Right kidney (tissue), 1 donor: Measurements from ENCODE around the gene ETS2.

Experiments
- DNase-seq: peaks from one replicate; pipeline ENCODE4 v3.0.0-alpha.2; 2016

The ETS2 gene

DNA sequence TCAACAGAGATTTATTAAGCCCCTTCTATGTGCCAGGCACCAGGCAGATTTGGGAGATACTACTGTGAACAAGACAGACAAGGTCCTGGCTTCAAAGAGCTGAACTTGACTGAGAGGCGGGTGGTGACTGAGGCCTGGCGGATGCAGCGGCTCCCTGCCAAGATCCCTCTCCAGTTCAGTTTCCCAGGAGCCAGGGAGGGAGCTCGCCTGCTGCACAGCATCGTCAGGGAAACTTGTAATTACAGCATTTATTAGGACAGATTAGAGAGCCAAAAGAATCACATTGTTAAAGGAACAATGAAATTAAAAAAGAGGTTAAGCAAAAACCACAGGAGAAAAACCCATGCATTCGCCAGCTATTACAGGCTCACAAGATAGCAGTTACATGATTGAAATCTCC lies 55.3 kb downstream of the ETS2 start:
- no peak for DNase-seq

DNA sequence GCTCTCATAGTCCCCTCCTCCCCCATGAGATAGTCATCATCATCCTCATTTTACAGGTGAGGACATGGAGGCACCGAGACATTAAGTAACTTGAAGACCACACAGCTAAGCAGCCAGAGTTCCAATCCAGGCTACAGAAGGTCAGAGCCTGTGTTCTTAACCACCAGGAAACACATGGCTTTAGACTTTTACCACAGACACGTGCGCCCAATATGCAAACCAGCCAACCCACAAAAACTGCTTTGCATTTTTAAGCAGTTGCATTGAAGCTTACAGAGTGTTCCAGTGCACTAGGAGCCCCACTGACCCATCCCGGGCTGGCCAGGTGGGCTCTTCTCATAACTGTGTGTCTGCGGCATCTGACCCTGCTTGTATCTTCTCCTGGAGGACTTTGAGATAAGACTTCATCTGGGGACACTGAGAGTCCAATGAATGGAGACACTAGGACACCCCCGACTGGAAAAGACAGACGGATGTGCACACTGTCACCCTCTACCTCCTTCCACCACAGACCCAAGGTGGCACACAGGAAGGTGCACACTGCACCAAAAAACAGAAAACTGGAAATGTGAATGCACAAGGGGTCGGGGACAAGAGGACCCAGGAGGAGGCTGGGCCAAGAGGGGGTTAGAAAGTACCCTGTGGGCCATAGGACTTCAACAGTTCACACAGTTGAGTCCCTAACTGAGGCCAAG lies 56.4 kb downstream of the ETS2 start:
- DNase-seq, result no peak

DNA sequence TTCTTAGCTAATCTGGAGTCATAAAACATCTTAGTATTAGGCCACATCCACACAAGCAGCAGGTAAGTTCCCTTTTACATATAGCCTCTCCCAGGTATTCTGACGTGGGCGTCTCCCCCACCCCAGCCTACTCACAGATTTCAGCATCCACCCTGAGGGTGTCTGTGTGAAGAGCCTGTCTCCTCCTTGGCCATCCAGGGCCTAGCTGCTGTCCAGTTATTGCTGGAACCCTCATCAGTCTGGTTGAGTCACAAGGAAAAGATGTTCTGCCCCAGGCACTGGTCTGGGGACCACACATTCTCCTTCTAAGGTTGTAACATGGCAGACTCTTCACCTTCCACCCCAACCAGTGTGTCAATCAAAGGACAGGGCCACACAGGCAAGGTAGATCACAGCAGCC lies 57.6 kb downstream of the ETS2 start:
- DNase-seq, result no peak

DNA sequence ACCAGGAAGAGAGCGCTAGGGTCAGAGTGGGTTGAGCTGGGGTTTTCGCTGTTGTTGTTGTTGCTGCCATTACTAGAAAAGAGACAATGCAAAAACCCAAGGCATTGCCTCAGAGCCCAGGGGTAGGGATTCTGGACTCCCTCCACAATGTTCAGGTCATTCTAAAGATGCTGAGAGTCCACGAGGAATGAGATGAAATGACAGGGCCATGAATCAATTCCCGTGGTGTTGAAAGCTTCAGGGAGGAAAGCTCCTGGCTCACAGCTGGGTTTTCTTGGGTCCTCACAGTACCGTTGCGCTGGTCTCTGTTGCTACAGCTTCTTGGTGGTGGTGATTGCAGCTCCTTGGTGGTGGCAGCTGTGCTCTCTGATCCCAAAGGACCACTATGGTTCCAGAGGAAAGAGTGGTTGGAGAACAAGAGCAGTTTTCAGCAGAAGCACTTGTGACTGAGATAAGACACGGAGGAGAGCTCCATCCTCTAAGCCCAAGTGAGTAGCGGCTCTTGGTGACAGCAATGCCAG lies 58.2 kb downstream of the ETS2 start:
- no peak for DNase-seq

DNA sequence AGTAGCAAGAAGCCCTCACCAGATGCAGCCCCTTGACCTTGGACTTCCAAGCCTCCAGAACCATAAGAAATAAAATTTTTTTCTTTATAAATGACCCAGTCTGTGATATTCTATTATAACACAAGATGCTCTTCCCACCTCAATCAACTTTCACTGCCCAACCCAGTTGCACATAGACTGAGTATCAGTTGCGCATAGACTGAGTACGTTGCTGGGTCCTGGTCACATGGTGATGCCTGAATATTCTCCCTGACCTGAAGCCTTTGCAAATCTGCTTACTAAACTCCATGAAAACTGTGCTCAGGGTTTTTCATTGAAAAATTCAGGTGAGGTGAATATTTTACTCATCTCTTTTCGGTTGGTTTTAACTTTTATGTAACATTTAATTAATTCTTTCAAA lies 59.2 kb downstream of the ETS2 start:
- DNase-seq, result no peak

DNA sequence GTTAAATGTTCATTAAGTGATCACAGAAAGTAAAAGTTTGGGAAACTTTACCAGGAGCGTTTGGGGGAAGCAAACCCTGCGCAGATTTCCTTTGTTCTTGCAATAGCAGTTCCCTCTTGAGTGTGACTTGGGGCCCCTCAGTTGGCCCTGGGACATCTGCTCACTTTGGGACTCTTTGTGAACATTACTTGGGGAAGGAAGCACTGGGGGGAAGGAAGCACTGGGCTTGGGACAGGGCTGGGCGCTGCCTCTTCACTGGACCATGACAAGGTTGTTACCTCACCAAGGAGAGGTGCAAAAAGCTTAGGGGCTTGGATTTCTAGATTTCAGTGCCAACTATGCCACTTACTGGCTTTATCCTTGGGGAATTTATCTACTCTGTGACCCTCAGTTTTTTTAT lies 63.5 kb downstream of the ETS2 start:
- DNase-seq, result no peak

DNA sequence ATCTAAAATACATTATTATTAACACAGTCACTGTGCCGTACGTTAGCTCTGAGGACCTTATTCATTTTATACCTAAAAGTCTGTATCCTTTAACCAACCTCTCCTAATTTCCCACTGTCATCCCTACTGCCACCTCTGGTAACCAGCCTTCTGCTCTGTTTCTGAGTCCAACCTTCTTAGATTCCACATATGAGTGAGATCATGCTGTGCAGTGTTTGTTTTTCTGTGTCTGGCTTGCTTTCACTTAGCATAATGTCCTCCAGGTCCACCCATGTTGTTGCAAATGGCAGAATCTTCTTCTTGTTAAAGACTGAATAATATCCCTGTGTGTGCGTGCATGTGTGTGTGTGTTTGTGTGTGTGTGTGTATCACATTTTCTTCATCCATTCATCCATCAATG lies 64.2 kb downstream of the ETS2 start:
- DNase-seq, result no peak
